GM15510 (cell line): ENCODE results near the gene PTPRS.

Experiments used
- POLR2A ChIP-seq: IDR thresholded peaks from 3 replicates; pipeline ENCODE4 v1.6.1; 2011; ENCODE audit warnings: borderline replicate concordance; ENCODE audit not compliant: insufficient read length; ENCODE audit errors: extremely low read depth

Gene PTPRS

DNA sequence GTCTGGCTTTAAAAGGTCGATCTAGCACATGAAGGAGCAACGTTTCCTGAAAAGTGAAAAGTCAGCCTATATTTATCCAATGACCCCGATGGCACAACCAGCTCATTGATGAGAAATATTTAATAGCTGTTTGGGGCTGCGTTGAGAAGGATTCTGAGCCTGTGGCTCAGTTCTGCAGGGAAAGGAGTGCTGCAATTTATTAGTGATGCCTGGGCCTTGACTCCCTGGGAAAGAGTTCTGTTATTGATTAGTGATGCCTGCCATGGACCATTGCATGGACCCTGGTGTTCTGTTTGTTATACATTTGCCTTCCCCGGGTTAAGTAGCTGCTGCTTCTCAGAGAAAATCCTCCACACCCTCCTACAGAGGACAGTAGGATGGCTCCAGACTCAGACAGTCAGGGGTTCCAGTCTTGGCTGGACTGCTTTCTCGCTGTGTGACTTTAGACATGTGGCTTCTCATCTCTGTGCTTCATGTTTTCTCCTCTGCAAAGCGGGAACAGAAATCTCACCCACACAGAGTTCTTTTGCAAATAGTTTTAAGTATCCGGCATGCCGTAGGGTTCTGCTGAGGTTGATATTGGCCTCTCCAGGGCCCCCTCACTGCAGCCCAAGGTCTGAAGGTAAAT lies 17.7 kb upstream of the PTPRS start:
- no peak for TF ChIP-seq POLR2A

DNA sequence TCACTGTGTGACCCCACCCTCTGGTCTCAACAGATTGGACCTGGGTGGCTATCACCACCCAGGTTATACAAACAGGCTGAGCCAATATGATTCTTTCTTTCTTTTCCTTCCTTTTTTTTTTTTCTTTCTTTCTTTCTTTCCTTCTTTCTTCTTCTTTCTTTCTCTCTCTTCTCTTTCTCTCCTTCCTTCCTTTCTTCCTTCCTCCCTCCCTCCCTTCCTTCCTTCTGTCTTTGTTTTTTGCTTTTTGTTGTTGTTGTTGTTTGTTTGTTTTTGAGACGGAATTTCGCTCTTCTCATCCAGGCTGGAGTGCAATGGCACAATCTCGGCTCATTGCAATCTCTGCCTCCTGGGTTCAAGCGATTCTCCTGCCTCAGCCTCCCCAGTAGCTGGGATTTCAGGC lies 17.0 kb upstream of the PTPRS start:
- TF ChIP-seq POLR2A, result no peak

DNA sequence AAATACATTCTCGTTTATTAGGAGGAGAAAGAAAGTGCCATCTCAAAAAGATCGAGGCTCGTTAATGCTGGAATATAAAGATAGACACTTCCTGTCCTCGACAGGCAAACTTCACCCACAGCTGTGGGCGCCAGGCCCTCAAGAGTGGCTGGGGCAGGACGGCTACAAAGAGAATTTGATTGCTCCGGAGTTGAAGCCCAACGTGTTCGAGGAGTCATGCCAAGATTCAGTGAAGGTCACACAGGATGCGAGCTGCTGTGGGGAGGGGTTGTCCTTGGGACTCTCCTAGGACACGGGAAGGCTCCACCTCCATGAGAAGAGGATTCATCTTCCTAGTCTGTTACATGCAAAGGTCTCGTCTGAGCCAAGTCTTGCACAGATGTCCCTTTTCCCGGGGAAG lies 16.3 kb upstream of the PTPRS start:
- no peak for TF ChIP-seq POLR2A

DNA sequence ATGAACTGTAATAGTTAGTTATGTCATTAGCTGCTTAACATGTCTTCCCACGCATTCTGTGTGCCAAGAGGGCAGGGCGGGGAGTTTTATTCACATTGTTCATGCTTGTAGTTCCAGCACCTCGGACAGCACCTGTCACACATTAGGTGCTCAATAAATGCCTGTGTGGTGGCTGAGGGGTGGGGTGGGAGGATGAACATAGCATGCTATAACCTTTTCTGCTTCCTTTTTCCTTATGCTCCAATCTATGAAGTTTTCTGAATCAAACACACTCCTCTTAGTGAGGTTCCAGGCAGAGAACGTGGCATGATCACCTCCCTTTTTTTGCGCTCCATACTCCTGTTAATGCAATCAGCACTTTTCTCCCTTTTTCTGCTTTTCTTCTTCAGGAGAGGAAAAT lies 15.8 kb upstream of the PTPRS start:
- TF ChIP-seq POLR2A, result no peak

DNA sequence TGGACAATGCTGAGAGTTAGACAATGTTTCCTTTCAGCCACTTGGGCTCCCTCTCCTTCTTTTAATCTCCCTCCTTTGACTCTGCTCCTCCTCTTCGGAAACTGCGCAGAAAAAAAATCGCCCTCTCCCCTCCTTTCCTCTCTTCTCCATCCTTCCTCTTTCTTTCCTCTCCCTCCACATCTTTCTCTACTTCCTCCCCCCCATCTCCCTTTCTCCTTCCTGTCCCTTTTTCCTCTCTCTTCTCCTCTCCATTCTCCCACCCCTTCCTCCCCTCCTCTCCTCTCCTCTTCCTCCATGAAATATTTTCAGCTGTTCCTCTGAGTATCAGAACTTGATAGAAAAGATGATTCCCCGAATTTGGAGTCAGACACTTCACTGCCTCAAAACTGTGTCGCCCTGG lies 15.1 kb upstream of the PTPRS start:
- no peak for TF ChIP-seq POLR2A

DNA sequence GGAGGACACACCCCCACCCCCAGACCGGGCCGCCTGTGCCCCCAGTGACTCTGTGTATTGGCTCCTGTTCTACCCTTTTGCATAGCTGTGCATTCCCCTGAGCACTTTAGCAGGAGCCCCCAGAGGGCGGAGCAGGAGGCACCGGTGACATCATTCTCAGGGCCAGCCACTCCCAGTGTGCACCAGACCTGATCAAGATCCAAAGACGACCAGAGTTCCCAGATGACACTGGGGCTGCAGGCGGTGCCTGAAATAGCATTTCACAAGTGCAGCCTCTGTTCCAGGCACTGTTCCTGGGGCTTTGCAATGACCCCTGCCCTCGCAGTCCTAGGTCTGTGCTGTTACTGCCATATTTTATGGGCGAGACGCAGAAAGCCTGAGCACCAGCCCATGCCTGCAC lies 14.5 kb upstream of the PTPRS start:
- TF ChIP-seq POLR2A, result no peak

DNA sequence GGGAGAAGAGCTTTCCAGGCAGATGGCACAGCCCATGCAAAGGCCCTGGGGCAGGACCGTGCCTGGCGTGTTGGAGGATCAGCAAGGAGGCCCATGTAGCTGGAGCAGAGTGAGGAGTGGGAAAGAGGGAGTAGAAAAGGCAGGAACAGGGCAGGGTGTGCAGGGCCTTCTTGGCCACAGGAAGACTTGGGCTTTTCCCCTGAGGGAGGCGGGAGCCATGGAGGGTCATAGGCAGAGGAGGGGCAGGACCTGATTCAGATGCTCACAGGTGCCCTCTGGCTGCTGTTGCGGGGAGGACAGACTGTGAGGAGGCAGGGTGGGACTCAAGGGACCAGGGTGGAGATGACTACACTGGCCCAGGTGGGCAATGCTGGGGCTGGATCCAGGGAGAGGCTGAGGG lies 13.8 kb upstream of the PTPRS start:
- no peak for TF ChIP-seq POLR2A

DNA sequence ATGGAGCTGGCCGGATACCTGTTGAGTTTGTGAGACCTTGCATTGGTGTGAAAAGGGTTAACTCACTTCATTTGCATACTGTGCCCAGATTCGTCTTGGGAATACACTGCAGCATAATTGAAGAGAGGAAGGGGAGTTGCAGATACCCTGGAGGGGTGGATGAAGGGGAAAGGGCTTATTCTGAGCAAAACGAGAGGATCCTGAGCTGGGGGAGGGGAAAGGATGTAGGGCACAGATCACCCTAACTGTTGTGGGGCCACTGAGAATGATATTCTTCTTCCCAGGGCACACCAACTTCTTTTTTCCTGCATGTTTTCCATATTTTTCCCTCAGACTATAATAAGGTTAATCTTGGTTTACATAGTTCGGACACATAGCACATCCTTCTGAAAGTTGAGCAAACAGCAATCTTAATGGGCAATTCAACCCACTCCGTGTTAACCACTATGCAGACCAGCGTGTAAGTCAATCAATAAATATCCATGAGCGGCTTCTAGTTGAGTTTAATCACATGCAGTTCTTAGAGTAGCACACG lies 11.7 kb upstream of the PTPRS start:
- TF ChIP-seq POLR2A, result no peak

DNA sequence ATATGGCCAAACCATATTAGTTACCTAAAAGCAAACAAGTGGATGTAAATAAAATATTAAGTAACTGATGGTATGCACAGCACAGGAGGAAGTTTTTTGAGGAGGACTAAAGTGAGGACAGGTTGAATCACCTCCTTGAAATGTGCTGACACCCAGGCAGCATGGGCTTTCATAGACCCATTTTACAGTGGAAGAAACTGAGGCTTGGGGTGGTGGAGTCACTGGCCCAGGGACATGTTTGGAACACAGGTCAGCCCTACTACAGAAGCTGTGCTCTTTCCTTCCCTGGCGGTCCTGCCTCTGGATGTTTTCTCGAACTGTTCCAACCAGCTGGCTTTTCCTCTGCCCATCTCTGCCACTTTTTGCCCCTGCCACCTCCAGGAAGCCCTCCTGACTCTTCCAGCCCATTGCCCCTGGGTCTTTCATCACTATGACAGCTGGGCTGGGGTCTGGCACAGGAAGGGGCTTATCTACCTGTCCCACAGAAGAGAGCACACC lies 11.2 kb upstream of the PTPRS start:
- TF ChIP-seq POLR2A, result no peak

DNA sequence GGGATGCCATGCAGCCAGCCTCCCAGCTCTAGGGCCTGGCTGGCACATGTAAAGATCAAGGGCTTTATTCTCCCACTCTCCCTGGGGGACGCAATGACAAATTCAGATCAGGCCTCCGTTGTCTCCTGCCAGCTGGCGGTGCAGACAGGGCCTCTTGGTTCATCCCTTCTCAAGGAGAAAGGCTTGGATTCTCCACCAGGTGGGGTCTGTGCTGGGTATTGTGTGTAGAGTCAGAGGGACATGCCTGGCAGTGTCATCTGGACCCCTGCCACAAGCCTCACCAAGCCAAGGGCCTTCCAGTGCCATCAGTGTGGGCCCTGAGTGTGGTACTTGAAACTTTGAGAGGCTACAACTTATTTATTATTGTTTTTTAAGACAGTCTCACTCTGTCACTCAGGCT lies 8.4 kb upstream of the PTPRS start:
- TF ChIP-seq POLR2A, result no peak

DNA sequence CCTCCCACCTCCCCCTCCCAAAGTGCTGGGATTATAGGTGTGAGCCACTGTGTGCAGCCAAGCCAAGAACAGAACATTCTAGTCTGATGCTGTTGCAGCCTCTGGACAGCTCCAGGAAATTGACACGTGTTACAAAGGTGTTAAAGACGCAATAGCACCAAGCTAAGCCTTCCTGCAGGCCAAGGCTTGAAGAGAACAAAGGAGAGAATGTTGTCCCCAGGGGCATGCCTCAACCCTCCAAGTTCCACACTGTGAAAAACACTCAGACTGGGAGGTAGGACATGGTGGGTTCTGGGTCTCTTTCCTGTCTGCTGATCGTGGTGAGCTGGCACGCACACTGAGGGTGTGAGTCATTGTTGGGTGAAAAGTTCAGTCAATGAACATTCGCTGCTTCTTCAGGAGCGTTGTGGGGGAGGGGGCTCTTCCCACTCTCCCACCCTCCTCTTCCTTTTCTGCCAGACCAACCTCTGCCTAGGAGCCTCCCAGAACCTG lies 5.3 kb upstream of the PTPRS start:
- no peak for TF ChIP-seq POLR2A

DNA sequence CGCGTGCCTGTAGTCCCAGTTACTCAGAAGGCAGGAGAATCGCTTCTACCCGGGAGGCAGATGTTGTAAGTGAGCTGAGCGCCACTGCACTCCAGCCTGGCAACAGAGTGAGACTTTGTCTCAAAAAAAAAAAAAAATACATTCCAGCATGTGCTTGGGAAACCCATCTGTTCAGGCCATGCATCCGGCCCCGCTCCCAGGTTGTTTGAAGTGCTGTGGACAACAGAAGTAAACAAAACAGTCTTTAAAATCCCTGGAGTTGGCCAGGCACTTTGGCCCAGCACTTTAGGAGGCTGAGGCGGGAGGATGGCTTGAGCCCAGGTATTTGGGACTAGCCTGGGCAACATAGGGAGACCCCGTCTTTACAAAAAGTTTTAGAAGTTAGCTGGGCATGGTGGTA lies 3.2 kb upstream of the PTPRS start:
- TF ChIP-seq POLR2A, result no peak

DNA sequence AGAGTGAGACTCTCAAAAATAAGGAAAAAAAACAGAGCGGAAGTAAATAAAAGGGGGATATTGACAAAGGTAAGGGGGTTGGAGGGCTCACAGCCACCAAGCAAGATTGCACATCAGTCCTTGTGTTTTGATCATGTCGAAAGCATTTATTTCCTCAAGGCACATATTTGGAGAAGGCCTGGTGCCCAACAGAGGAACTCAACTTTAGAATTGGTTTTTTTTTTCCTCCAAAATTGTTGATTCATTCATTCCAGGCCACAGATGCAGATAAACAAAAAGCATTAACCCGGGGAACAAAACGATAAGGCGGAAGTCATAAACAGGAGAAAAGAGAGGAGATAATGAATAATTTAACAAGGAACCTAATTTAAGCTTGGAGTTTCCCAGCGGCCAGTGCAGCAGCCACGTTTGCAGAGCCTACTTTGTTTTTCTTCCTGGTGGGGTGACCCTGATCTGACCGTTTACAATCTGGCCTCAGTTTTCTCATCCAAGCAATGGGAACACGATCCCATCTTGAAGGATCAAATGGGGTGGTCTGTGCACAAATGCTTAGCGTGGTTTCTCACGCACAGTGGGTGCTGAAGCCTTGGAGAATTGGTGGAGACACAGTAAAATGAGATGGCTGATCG lies 2.1 kb upstream of the PTPRS start:
- TF ChIP-seq POLR2A, result no peak

DNA sequence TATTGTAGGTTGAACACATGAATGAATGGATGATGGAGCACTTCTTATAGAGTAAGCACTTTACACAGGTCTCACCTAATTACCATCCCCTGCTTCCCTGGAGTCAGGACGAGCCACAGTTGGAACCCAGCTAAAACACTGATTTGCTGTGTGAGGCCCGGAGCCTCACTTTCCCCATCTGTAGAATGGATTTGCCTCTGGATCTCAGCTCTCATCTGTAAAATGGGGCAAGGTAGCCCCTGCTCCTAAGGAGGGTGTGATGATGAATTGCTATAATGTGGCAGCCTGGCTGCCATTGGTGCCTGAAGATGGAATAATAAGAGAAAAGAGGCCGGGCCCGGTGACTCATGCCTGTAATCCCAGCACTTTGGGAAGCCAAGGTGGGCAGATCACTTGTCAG lies 1.4 kb upstream of the PTPRS start:
- TF ChIP-seq POLR2A, result no peak

DNA sequence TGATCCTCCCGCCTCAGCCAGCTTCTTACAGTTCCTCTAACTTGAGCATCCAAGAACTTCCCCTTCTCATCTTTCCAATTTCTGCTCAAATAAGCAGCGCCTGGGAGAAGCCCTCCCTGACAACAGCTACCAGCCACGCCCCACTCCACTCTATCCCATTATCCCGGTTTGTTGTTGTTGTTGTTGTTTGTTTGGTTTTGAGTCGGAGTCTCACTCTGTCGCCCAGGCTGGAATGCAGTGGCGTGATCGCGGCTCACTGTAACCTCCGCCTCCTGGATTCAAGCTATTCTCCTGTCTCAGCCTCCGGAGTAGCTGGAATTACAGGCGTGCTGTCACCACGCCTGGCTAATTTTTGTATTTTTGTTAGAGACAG lies 822 bp upstream of the PTPRS start:
- TF ChIP-seq POLR2A, result no peak
